CD4-positive, CD25-positive, alpha-beta regulatory T cell (primary cell): Measurements from ENCODE around the gene CDK10. TPM values are rescaled to one million over a fixed set of nuclear protein-coding genes. Genes with fewer than 3 reads are reported as not detected.

ENCODE experiments used
- ATAC-seq, 2 donors: fragments of 150-1000 bp; cut with Tn5 transposase; one replicate each; pipeline ENCODE4 v1.10.0; 2021; ENCODE audit warnings: low read depth in 2 of 2, moderate number of reproducible peaks in 2 of 2, moderate library complexity in 1 of 2
- DNase-seq, 3 donors: peaks; one replicate each; pipeline versions ENCODE4 v3.0.0 to v3.0.0-alpha.2; 2012 to 2022; ENCODE audit warnings: mixed read lengths in 1 of 3
- H3K27ac ChIP-seq: one replicate; pipeline ENCODE4 v1.7.0; 2013; ENCODE audit warnings: mild to moderate bottlenecking, low read length; ENCODE audit not compliant: insufficient read depth, poor library complexity, severe bottlenecking
- H3K27me3 ChIP-seq: one replicate; pipeline ENCODE4 v1.7.0; 2013; ENCODE audit warnings: low read length; ENCODE audit not compliant: control insufficient read depth, insufficient read depth
- H3K36me3 ChIP-seq: one replicate; pipeline ENCODE4 v1.7.0; 2013; ENCODE audit warnings: mild to moderate bottlenecking, low read length, moderate library complexity; ENCODE audit not compliant: control insufficient read depth, insufficient read depth
- H3K4me1 ChIP-seq: 2 replicates; pipeline ENCODE4 v1.7.0; 2013; ENCODE audit warnings: mild to moderate bottlenecking, low read length; ENCODE audit not compliant: insufficient read depth, control insufficient read depth, poor library complexity, severe bottlenecking
- H3K4me3 ChIP-seq: one replicate; pipeline ENCODE4 v1.7.0; 2013; ENCODE audit warnings: low read depth, mild to moderate bottlenecking, low read length, moderate library complexity
- H3K9me3 ChIP-seq, 2 experiments: 1 replicate in 1 of 2; 2 replicates in 1 of 2; pipeline ENCODE4 v1.7.0; 2013; ENCODE audit warnings: low read length in 2 of 2, mild to moderate bottlenecking in 1 of 2, moderate library complexity in 1 of 2; ENCODE audit not compliant: control insufficient read depth in 2 of 2
- H3K27ac Mint-ChIP-seq, 3 donors: one replicate each; pipeline ENCODE4 v1.8.0; 2020 to 2022; ENCODE audit warnings: mild to moderate bottlenecking in 3 of 3, mixed read lengths in 3 of 3, moderate library complexity in 2 of 3
- H3K27me3 Mint-ChIP-seq: one replicate; pipeline ENCODE4 v1.8.0; 2022; ENCODE audit warnings: mild to moderate bottlenecking, mixed read lengths
- H3K36me3 Mint-ChIP-seq: one replicate; pipeline ENCODE4 v1.8.0; 2020; ENCODE audit warnings: mixed read lengths
- H3K4me1 Mint-ChIP-seq, 4 donors: one replicate each; pipeline ENCODE4 v1.8.0; 2020 to 2022; ENCODE audit warnings: mixed read lengths in 4 of 4, mild to moderate bottlenecking in 1 of 4
- H3K4me3 Mint-ChIP-seq, 4 donors: one replicate each; pipeline ENCODE4 v1.8.0; 2020 to 2022; ENCODE audit warnings: mild to moderate bottlenecking in 4 of 4, mixed read lengths in 4 of 4, moderate library complexity in 3 of 4
- H3K9me3 Mint-ChIP-seq, 7 donors: one replicate each; pipeline ENCODE4 v1.8.0; 2020 to 2022; ENCODE audit warnings: mixed read lengths in 7 of 7, mild to moderate bottlenecking in 3 of 7, moderate library complexity in 2 of 7
- polyA plus RNA-seq, 4 donors: library from polyadenylated mRNA; unstranded; fragments of 300-500 nt; fragmentation: Illumina TruSeq; gene quantifications; one replicate each; pipeline ENCODE4 v1.2.3, GENCODE V29; 2021
- total RNA-seq: library from RNA; stranded (reverse); gene quantifications from one replicate; pipeline ENCODE4 v1.2.3, GENCODE V29; 2022

CDK10 gene
- total and polyA plus RNA-seq, 5 donors from 2014 or later, result 20.5 to 97.5 (median 24.4) TPM

DNA sequence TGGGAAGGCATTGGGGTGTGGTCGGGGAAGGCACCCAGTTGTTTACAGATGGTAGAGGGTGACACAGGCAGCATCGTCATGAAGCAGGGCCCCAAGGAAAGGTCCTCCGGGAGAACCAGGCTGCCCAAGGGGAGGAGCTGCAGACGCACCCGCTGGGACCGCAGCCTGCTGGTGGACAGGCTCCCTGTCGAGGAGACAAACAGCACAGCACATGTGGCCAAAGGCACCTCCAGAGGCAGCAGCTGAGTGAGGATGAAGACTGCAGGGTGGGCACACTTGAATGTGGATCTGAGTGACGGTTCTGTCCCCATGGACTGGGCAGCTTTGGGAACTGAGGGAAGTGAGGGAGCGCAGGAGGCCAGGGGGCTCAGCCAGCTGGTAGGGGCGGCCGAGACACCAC, 41.4 kb upstream of the CDK10 start:
- peaks cover 5 to 8% (median 7%) of the 10 kb centered on the region in 4 donors for H3K4me1 Mint-ChIP-seq
- peaks cover 36% of the 10 kb centered on the region for H3K36me3 ChIP-seq
- H3K27ac ChIP-seq, result no peak overlapping the region
- H3K9me3 ChIP-seq, result no peaks in the 10 kb centered on the region
- DNase-seq, result no peak
- no peak for ATAC-seq
- H3K27ac Mint-ChIP-seq, result peak overlapping the region in 2 of 3 donors; percentile 43 to 55
- no peaks in the 10 kb centered on the region for H3K27me3 ChIP-seq
- no peak overlapping the region for H3K4me3 ChIP-seq
- H3K4me1 ChIP-seq, result peaks cover 6% of the 10 kb centered on the region
- H3K27me3 Mint-ChIP-seq, result peaks cover 4% of the 10 kb centered on the region
- H3K9me3 Mint-ChIP-seq, result peaks cover 0 to 2% (median 0%) of the 10 kb centered on the region in 7 donors
- H3K4me3 Mint-ChIP-seq, result no peak overlapping the region
- peaks cover 18% of the 10 kb centered on the region for H3K36me3 Mint-ChIP-seq

DNA sequence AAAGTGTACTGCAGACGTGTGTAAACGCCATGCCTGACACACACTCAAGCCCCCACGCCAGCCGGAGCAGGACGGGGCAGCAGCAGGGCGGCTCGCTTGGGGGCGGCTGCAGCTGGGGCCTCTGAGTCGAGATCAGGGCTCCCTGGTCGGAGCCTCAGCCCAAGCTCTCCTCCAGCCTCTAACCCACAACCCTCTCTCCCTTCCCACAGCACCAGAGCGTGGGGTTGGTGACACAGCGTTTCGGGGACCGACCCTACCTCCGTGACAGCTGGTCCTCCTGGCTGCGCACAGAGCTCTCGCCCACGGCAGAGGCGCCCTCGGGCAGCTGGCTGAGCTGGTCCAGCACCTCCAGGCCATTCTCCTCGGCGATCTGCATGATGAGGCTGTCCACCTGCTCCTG, 40.2 kb upstream of the CDK10 start:
- no peak overlapping the region for H3K27ac ChIP-seq
- no peaks in the 10 kb centered on the region for H3K27me3 Mint-ChIP-seq
- no peaks in the 10 kb centered on the region for H3K9me3 ChIP-seq
- H3K4me3 ChIP-seq, result no peak overlapping the region
- ATAC-seq, result no peak
- peaks cover 43% of the 10 kb centered on the region for H3K36me3 ChIP-seq
- H3K27ac Mint-ChIP-seq, result no peak overlapping the region
- H3K4me3 Mint-ChIP-seq, result no peak overlapping the region
- H3K4me1 Mint-ChIP-seq, result peaks cover 0 to 3% (median 1%) of the 10 kb centered on the region in 4 donors
- H3K36me3 Mint-ChIP-seq, result peaks cover 18% of the 10 kb centered on the region
- peaks cover 0 to 2% (median 0%) of the 10 kb centered on the region in 7 donors for H3K9me3 Mint-ChIP-seq
- no peak for DNase-seq
- H3K4me1 ChIP-seq, result peaks cover 1% of the 10 kb centered on the region
- H3K27me3 ChIP-seq, result no peaks in the 10 kb centered on the region

- Histone ChIP-seq H3K36me3 (peaks cover 49% of the 10 kb centered on the region), H3K4me3 (no peak overlapping the region), H3K4me1 (no peaks in the 10 kb centered on the region), H3K9me3 (no peaks in the 10 kb centered on the region), H3K27ac (no peak overlapping the region), H3K27me3 (no peaks in the 10 kb centered on the region)
- peaks cover 18% of the 10 kb centered on the region for H3K36me3 Mint-ChIP-seq
- H3K4me3 Mint-ChIP-seq, result no peak overlapping the region
- H3K9me3 Mint-ChIP-seq, result peaks cover 0 to 2% (median 0%) of the 10 kb centered on the region in 7 donors
- no peak for ATAC-seq
- H3K4me1 Mint-ChIP-seq, result peaks cover 0 to 2% (median 0%) of the 10 kb centered on the region in 4 donors
- no peaks in the 10 kb centered on the region for H3K27me3 Mint-ChIP-seq
- no peak overlapping the region for H3K27ac Mint-ChIP-seq
- DNase-seq, result no peak
These were observed 39.6 kb upstream of the CDK10 start for GRCh38 chr16:89646906-89647305.

GRCh38 chr16:89651584-89651983, 34.9 kb upstream of the CDK10 start:
- Histone ChIP-seq H3K36me3 (peaks cover 33% of the 10 kb centered on the region), H3K27ac (no peak overlapping the region), H3K9me3 (no peaks in the 10 kb centered on the region), H3K4me3 (no peak overlapping the region), H3K27me3 (no peaks in the 10 kb centered on the region), H3K4me1 (peaks cover 5% of the 10 kb centered on the region)
- ATAC-seq, result no peak
- peaks cover 0 to 25% (median 9%) of the 10 kb centered on the region in 4 donors for H3K4me1 Mint-ChIP-seq
- no peak for DNase-seq
- no peak overlapping the region for H3K4me3 Mint-ChIP-seq
- H3K27ac Mint-ChIP-seq, result no peak overlapping the region
- peaks cover 0 to 2% (median 0%) of the 10 kb centered on the region in 7 donors for H3K9me3 Mint-ChIP-seq
- peaks cover 6% of the 10 kb centered on the region for H3K36me3 Mint-ChIP-seq
- no peaks in the 10 kb centered on the region for H3K27me3 Mint-ChIP-seq

GRCh38 chr16:89653656-89654295, 32.7 kb upstream of the CDK10 start:
- H3K4me1 Mint-ChIP-seq, result peaks cover 0 to 35% (median 14%) of the 10 kb centered on the region in 4 donors
- DNase-seq, result no peak
- peaks cover 21% of the 10 kb centered on the region for H3K4me1 ChIP-seq
- no peaks in the 10 kb centered on the region for H3K9me3 Mint-ChIP-seq
- no peak for ATAC-seq
- no peak overlapping the region for H3K27ac ChIP-seq
- peaks cover 5% of the 10 kb centered on the region for H3K36me3 Mint-ChIP-seq
- no peaks in the 10 kb centered on the region for H3K27me3 ChIP-seq
- H3K27ac Mint-ChIP-seq, result peak overlapping the region in 2 of 3 donors; percentile 17 to 80
- H3K36me3 ChIP-seq, result peaks cover 26% of the 10 kb centered on the region
- H3K4me3 ChIP-seq, result no peak overlapping the region
- peak overlapping the region; percentile 45 to 69 (median 63) for H3K4me3 Mint-ChIP-seq
- no peaks in the 10 kb centered on the region for H3K9me3 ChIP-seq
- no peaks in the 10 kb centered on the region for H3K27me3 Mint-ChIP-seq

- peaks cover 0 to 40% (median 16%) of the 10 kb centered on the region in 4 donors for H3K4me1 Mint-ChIP-seq
- peak overlapping the region in 2 of 3 donors; percentile 38 to 75 for H3K27ac Mint-ChIP-seq
- no peaks in the 10 kb centered on the region for H3K9me3 Mint-ChIP-seq
- no peaks in the 10 kb centered on the region for H3K27me3 Mint-ChIP-seq
- H3K36me3 ChIP-seq, result peaks cover 21% of the 10 kb centered on the region
- H3K27ac ChIP-seq, result no peak overlapping the region
- H3K9me3 ChIP-seq, result no peaks in the 10 kb centered on the region
- DNase-seq (no peak), ATAC-seq (no peak)
- H3K27me3 ChIP-seq, result no peaks in the 10 kb centered on the region
- peaks cover 23% of the 10 kb centered on the region for H3K4me1 ChIP-seq
- peak overlapping the region; percentile 61 to 89 (median 84) for H3K4me3 Mint-ChIP-seq
- no peaks in the 10 kb centered on the region for H3K36me3 Mint-ChIP-seq
- H3K4me3 ChIP-seq, result no peak overlapping the region
These were observed 31.3 kb upstream of the CDK10 start for GRCh38 chr16:89655062-89655643.

GRCh38 chr16:89656435-89657121, 29.9 kb upstream of the CDK10 start:
- Mint-ChIP-seq H3K4me1 (peaks cover 8 to 43% (median 15%) of the 10 kb centered on the region in 4 donors), H3K27me3 (no peaks in the 10 kb centered on the region), H3K36me3 (peaks cover 9% of the 10 kb centered on the region), H3K27ac (peak overlapping the region; percentile 32 to 75 (median 73)), H3K4me3 (peak overlapping the region; percentile 83 to 89 (median 84)), H3K9me3 (no peaks in the 10 kb centered on the region)
- DNase-seq, result no peak
- H3K4me1 ChIP-seq, result peaks cover 23% of the 10 kb centered on the region
- no peaks in the 10 kb centered on the region for H3K9me3 ChIP-seq
- H3K27ac ChIP-seq, result peak overlapping the region; percentile 80
- H3K4me3 ChIP-seq, result peak overlapping the region; percentile 11
- no peaks in the 10 kb centered on the region for H3K27me3 ChIP-seq
- ATAC-seq, result no peak
- H3K36me3 ChIP-seq, result peaks cover 16% of the 10 kb centered on the region
